Raji (cell line): ENCODE measurements around the gene DPP6.

Experiments used
- POLR2A ChIP-seq: IDR thresholded peaks from 2 replicates; pipeline ENCODE4 v1.6.1; 2011; ENCODE audit warnings: low read depth, low read length, control low read depth; ENCODE audit not compliant: insufficient read depth

Gene DPP6

GRCh38 chr7:154350892-154351291, 298.7 kb downstream of the DPP6 start:
- TF ChIP-seq POLR2A, result no peak

GRCh38 chr7:154353355-154353767, 301.2 kb downstream of the DPP6 start:
- no peak for TF ChIP-seq POLR2A

- no peak for TF ChIP-seq POLR2A
These were observed 312.0 kb downstream of the DPP6 start for GRCh38 chr7:154364170-154364569.

- no peak for TF ChIP-seq POLR2A
These were observed 319.2 kb downstream of the DPP6 start for GRCh38 chr7:154371424-154371823.

GRCh38 chr7:154372011-154372601, 319.9 kb downstream of the DPP6 start:
- no peak for TF ChIP-seq POLR2A

GRCh38 chr7:154373956-154374355, 321.8 kb downstream of the DPP6 start:
- TF ChIP-seq POLR2A, result no peak

- no peak for TF ChIP-seq POLR2A
These were observed 323.8 kb downstream of the DPP6 start for GRCh38 chr7:154375956-154376355.

- no peak for TF ChIP-seq POLR2A
These were observed 328.6 kb downstream of the DPP6 start for GRCh38 chr7:154380771-154381170.

- no peak for TF ChIP-seq POLR2A
These were observed 330.8 kb downstream of the DPP6 start for GRCh38 chr7:154383045-154383444.

GRCh38 chr7:154385214-154385613, 333.0 kb downstream of the DPP6 start:
- no peak for TF ChIP-seq POLR2A

GRCh38 chr7:154387252-154387651, 335.1 kb downstream of the DPP6 start:
- no peak for TF ChIP-seq POLR2A

- TF ChIP-seq POLR2A, result no peak
These were observed 336.2 kb downstream of the DPP6 start for GRCh38 chr7:154388412-154388811.

- no peak for TF ChIP-seq POLR2A
These were observed 336.8 kb downstream of the DPP6 start for GRCh38 chr7:154388999-154389398.

- no peak for TF ChIP-seq POLR2A
These were observed 338.8 kb downstream of the DPP6 start for GRCh38 chr7:154390961-154391360.

GRCh38 chr7:154394804-154395203, 342.6 kb downstream of the DPP6 start:
- TF ChIP-seq POLR2A, result no peak

- no peak for TF ChIP-seq POLR2A
These were observed 354.1 kb downstream of the DPP6 start for GRCh38 chr7:154406312-154406711.

GRCh38 chr7:154409703-154410311, 357.6 kb downstream of the DPP6 start:
- TF ChIP-seq POLR2A, result no peak
